ENCODE data around the gene PRKD2.

DNA sequence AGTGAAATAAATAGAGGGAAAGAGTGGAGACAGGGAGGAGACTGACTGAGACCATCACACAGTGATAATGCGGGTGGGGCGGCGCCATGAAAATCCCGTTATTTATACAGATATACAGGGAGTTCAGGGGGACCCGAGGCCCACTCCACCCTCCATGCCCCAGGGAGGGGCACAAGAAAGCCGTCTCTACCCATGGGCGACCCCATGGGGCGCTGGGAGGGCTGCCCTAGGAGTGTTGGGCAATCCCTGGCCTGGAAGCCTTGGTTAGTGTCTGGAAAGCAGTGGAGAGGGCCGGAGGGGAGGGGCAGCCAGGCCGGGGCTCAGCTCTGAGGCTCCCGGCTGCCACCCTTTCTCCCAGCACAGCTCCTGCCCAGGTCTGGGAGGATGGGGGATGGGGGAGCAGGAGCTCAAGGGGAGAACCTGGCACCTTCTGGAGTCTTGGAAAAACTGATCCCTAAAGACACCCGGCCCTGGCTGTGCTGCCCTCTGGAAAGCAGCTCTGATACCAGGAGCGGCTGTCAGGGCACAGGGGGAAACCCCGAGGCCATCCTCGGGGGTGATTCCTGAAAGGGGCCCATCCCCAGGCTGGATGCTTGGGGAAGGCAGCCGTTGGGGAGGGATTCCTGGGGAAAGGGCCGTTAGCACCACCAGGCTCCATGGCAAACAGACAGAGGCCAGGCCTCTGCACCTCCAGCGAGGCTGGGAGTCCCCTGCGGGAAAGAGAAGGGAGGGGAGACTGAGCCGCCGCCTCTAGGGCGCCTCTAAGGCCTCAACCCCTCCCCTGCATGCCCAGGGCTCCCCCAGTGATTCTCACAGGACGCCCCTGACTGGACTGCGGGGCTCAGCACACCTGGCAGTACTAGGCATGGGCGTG is 3.0 kb upstream of the PRKD2 start:
- TF ChIP-seq, protein P1, sequence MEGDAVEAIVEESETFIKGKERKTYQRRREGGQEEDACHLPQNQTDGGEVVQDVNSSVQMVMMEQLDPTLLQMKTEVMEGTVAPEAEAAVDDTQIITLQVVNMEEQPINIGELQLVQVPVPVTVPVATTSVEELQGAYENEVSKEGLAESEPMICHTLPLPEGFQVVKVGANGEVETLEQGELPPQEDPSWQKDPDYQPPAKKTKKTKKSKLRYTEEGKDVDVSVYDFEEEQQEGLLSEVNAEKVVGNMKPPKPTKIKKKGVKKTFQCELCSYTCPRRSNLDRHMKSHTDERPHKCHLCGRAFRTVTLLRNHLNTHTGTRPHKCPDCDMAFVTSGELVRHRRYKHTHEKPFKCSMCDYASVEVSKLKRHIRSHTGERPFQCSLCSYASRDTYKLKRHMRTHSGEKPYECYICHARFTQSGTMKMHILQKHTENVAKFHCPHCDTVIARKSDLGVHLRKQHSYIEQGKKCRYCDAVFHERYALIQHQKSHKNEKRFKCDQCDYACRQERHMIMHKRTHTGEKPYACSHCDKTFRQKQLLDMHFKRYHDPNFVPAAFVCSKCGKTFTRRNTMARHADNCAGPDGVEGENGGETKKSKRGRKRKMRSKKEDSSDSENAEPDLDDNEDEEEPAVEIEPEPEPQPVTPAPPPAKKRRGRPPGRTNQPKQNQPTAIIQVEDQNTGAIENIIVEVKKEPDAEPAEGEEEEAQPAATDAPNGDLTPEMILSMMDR (IDR thresholded peaks at IDR 0.05), result no peak
- TF ChIP-seq POLR2A (IDR thresholded peaks at IDR 0.05), result no peak

Data from uterus (tissue), 2 donors.